Stimulated activated CD4-positive, alpha-beta T cell treated with anti-CD3 and anti-CD28 coated beads, Interleukin-1b, Interleukin-23, amount 100 ng/mL, for 1 hour (primary cell): ENCODE data around the gene ZDHHC14.
"Not testable (repeated sequence)": the region's sequence is repeated elsewhere in the genome, so short reads cannot be mapped to it uniquely, and the experiment has no call there.

Experiments used
- DNase-seq, 2 donors: peaks; one replicate each; pipeline ENCODE4 v3.0.0-alpha.2; 2020; ENCODE audit warnings: low read depth in 2 of 2

The ZDHHC14 gene

DNA sequence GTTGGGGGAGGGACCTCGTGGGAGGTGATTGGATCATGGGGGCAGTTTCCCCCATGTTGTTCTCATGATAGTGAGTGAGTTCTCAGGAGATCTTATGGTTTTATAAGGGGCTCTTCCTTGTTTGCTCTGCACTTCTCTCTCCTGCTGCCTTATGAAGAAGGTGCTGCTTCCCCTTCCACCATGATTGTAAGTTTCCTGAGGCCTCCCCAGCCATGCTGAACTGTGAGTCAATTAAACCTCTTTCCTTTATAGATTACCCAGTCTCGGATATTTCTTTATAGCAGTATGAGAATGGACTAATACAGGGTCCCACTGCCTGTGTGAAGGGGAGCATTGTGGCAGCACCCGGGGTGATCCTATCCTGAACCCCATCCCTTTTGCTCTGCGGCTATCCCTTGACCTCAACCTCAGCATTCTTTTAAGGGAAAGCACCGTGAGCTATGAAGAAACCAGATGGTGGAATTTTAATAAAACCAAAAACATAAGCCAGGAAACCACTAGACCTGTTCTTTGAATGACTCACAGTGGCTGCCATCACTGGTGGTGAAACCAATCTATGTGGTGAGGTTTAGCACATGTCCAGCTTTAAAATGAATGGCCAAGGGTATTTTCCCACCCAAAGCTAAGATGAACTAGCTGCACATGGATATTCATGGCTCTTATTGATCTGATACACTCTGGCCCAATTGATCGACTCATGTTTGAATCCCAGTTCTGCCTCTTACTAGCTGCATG lies 62.2 kb downstream of the ZDHHC14 start:
- no peak for DNase-seq

DNA sequence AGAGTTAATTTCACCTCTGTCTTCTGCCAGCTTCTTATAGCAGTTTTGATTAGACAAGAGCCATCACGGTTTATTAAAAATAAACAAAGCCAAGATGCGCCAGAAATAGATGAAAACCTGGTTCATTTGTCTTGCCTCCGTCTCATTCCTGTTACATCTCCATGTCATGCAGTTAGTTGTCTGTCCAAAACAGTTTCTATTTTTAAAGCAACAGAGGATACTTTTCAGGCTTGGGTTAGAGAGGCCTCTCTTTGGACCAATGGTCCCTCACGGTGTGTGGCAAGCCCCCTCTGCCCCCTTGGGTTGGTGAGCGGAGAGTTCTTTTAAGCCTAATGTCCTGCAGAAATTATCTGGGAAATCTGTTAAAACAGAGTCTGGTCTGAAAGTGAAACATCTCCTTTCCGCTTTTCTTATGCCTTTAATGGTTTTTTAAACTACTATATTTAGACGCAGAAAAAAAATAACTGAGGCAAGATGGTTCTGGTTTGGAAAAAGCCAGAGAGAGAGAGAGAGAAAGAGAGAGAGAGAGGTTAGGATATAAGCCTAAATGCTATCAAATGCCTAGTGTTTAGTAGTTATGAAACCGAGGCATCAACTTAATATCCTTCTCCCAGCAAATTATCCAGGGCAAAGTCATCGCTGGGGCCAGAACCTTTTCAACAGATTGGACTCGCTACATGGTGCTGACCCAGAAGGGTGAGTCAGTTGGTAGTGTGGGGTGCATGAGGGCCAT lies 64.5 kb downstream of the ZDHHC14 start:
- DNase-seq, result no peak

DNA sequence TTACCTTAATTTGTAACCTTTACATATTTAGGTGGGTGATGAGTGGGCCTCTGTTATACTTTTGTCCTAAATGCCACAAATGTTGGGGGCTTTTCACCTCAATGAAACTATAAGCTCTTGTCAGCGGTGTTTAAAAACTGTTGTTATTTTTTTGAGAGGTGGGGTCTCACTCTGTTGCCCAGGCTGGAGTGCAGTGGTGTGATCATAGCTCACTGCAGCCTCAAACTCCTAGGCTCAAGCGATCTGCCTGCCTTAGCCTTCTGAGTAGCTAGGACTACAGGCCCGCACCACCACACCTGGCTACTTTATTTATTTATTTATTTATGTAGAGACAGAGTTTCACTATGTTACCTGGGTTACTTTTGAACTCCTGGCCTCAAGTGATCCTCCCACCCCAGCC lies 66.7 kb downstream of the ZDHHC14 start:
- no peak for DNase-seq

DNA sequence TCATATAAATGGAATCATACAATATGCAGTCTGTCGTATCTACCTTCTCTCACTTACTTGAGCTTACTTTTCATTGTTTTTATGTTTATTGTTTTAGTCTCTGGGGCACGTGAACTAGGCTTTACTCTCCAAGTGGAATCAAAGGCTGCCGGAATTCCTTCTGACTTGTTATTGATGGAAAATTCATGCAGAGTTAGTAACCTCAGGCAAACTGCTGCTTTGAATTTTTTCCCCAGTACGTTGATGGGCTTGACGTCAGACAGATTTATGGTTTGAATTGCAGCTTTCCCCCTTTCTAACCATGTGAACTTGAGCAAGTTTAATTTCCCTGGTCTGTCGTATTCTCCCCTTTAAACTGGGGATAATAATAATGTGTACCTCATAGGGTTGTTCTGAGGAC lies 68.6 kb downstream of the ZDHHC14 start:
- no peak for DNase-seq

DNA sequence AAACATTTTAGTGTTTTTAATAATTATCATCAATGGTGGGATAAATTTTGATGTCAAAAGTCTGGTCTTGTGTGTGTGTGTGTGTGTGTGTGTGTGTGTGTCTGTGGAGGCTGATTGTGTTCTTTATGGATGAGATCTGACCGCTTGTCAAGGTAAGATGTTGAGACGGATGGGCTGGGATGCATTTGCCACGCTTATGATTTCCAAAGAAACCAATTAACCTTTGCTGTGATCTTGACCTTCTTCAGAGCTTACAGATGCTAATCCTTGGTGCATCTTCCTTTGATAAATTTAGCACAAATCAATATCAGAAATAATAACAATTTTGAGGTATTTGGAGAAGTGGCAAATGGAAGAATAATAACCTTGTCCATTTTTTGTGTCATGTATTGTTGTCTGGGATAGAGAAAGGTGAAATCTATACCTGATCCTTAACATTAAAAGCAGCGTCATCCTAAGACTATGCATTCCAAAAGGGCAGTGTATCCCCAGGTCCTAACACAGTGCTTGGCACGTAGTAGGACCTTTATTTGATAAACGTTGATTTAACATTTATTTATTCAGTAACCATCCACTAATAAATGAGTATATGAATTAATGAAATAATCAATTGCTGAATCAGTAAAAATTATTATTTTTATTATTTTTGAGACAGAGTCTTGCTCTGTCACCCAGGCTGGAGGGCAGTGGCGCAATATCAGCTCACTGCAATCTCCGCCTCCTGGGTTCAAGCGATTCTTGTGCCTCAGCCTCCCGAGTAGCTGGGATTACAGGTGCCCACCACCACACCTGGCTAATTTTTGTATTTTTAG lies 70.1 kb downstream of the ZDHHC14 start:
- DNase-seq, result no peak

DNA sequence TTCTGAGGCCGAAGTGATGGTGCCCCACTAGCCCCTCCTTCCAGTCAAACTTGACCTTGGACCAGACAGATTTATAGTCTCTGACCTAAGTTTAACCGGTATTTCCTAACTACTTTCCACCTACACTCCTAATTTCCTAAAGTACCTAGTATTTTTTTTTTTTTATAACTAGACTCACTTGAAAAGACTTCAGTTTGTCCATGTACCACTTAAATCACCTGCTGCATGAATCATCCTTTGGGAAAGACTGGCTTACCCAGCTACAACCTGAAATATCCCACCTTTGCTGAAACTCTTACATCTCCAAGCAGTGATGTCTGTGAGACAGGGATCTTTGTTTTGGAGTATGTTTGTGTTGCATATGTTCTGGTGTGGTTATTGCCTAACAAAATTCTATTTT lies 71.1 kb downstream of the ZDHHC14 start:
- DNase-seq, result no peak

DNA sequence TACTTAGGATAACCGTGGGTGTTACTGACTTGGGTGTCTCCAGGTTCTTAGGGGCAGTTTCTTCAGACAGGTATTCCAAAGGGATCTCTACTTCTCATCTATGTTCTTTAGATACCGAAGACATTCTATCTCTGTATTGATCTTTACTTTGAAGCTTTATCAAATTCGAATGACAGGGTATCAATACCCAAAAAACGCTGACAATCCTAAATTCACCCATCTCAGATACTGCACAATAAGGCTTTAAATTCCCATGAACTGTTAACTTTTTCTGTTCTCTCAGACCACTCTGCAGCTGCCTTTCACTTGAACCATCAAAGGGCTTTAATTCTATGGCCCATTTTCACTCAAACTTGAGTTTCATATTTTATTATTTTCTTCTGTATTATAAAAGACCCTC lies 72.1 kb downstream of the ZDHHC14 start:
- no peak for DNase-seq

DNA sequence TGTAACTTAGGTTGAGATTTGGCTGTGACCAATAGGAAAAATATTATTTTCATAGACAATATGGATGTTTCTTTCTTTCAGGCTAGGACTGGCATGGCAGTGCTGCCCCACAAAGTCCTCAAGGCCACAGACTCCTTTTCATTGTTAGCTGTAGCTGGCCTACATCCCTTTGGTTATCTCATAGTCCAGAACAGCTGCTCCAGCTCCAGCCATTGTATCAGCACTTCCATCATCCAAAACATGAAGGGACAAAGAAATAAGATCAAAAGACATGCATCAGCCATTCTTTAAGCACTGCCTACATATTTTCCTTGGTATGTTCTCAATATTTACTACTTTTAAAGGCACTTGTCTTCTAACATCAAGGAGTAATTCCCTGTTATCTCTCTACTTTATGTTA lies 73.0 kb downstream of the ZDHHC14 start:
- no peak for DNase-seq

DNA sequence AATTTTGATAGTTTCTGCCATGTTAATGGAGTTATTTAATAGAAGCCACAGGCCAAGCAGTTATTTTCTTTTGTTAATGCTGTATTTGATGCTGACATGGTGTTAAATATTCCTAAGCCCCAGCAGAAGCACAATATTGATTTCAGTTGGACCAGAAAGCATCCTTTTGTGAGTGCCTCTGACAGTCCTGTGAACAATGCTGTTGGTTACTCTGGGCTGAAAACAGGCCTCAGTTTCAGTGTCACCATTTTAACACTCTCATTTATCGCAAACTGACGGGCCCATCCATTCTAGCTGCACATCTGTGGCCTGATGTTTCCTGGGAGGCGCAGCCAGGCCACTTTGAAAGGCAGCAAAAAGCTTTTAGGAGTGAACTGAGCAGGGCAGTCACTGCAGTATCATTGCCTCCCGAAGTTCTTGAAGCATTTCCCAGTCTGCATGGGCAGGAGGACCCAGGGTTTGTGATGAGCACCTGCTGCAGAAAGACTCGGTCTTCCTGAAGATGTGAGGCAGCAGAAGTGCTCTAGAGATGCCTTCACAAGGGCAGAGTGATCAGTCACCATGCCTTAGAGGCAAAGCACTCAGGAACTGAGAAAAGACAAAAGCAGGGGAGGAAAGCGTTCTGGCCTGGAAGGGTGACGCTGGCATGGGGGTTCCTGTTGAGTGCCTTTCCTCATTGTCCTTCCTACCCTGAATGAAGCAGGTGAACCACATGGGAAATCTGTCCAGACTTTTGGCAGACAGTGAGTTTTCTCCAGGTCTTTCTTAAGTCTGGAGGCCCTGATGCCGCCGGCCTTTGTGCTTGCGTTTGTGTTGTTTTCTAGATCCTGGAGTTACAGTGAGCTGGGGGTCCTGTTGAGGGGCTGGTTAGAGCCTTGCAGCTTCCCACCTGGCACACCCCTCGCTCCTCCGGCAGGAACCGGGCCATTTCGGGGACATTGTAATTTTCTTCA lies 74.0 kb downstream of the ZDHHC14 start:
- no peak for DNase-seq

DNA sequence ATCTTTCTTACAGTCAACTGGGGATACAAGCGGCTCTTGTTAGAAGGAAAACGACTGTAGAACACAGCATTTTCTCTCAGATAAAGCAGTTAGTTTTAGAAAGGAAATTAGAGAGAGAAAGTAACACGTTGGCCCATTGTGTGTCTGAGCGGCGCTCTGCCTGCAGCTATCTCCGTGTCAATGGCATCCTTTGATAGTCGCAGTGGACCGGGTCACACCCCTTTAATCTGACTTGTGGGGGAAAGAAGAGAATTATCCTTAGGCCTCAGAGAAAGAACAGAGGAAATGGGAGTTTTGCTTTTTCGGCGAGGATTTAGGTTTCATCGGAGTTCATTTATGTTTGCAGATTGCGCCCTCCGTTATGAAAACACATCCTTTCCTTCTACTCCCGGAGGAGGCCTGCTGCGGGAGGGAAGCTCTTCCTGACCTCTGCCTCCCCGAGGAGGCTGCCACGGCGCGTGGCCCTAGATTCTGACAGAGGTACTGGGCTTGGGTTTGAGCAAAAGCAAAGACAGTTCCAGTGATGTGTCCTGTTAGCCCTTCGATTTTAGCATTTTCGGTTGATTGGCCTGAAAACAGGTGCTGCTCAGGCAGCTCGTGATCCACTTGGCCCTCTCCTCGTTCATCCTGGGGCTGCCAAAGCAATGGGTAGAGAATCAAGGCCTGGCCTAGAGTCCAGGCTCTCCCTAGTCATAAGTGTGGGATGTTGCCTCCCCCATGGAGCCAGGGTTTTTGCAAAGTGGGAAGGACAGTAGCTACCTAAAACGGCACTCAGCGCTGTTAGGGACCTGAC lies 74.9 kb downstream of the ZDHHC14 start:
- DNase-seq, result no peak

DNA sequence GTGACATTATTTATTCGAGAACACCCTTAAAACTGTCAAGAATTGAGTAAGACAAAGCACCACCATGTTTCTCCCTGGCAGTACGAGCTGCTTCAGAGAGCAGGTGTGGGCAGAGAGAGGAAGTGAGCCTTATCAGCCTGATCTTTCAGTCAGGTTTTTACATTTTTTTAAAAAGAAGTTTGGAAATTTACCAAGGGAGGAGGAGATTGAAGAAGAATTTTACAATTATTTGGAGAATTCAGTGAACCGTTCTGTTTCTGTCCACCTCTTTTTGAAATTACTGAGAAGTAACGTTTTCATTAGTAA lies 75.5 kb downstream of the ZDHHC14 start:
- no peak for DNase-seq

DNA sequence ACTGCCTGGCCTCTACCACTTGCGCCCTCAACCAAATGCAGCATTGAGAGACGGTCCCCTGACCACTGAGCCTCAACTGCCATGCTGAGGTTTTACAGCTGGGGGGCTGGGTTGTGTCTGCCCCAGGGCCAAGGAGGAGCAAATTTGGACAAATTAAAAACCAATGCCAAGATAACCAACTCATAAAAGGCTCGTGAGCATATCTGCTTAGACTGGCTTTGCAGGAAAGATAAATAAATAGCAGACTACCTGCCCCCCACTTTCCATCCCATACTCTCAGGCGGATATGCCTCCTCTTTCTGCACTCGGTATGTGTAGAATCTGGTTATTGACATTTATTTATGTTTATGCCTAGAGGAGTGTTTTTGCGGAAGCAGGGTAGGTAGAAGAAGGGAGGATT lies 76.8 kb downstream of the ZDHHC14 start:
- no peak for DNase-seq

DNA sequence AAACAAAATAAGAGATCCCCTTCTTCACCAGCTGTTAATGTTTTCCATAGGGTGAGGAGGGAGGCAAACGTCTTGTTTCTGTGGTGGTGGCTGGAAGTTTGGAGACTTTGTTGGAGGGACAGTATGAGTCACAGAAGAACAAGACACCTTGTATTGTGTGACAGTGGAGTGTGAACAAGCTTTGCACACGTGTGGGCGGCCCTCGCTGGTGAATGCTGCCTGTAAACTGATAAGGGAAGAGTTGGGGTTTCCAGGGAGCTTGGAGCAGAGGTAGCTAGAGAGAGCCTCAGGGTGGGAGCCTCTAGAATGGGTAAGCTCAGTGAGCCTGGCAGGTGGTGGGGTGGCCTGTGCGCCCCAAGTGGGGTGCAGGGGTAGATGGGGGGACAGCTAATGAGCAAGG lies 78.3 kb downstream of the ZDHHC14 start:
- DNase-seq, result no peak

DNA sequence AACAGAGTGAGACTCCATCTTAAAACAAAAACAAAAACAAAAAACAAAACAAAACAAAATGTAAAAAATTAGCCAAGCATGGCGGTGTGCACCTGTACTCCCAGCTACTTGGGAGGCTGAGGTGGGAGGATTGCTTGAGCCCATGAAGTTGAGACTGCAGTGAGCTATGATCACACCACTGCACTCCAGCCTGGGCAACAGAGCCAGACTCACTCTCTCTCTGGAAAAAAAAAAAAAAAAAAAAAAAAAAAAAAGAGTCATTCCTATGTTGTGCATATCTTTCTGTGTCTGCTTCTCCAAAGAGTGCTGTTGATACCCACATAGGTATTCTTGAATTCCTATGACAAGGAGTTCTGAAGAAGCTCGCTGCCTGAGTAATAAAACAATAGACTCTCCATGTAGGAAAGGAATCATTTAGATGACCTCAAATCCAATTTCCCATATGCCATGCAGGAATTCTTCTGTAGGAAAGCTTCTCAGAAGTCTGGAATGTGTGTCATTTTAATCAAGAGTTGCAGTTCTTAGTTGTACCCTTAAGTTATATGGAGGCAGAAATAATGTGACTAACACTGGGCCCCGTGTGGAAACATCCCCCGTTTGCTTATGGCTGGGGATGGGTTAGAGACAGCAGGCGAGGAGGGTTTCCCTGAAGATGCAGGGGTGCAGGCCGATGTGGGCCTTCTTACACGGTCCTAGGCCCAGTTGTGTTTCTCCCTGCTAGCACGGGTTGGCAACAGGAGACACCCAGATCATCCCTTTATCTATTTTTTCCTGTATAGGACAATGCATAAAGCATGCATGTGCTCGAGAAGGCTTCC lies 79.4 kb downstream of the ZDHHC14 start:
- no peak for DNase-seq

DNA sequence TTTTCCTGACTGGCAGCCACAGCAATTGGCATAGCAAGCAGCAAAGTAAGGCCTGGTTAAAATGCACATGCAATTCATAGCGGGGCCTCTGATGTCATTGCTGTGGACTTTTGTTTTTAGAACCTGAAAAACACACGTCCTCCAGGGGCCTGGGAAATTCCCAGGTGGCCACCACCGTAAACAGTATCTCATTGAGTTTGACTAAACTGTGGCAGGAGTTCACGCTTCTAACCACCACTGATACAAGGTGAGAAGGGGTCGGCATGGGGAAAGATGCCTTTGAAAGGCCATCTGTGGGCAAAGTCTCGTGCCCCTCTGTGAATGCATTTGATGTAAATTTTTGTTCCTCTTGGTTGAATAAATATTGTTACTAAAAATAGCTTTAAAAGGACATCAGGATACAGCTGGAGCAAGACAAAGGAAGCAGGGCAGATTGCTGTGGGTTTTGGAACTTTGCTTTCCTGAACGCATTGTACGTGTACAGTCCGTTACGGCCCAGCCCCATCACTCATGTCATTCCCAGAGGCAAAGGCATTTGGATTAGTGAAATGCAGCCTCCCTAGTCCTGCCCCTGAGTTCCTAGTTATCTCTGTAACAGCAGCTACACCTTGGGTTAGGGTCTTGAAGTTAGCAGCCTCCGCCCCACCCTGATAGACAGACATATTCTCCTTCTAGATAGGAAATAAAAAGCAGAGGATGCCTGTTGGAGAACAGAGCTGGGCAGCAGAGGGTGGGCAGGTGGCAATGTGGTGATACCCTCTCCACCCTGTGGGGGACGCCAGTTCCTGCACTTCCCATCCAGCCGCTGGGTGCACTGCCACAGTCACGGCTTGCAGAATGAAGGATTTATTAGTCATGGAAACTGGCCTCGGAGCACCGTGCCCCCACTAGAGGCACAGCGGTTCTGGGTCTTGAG lies 80.3 kb downstream of the ZDHHC14 start:
- no peak for DNase-seq

DNA sequence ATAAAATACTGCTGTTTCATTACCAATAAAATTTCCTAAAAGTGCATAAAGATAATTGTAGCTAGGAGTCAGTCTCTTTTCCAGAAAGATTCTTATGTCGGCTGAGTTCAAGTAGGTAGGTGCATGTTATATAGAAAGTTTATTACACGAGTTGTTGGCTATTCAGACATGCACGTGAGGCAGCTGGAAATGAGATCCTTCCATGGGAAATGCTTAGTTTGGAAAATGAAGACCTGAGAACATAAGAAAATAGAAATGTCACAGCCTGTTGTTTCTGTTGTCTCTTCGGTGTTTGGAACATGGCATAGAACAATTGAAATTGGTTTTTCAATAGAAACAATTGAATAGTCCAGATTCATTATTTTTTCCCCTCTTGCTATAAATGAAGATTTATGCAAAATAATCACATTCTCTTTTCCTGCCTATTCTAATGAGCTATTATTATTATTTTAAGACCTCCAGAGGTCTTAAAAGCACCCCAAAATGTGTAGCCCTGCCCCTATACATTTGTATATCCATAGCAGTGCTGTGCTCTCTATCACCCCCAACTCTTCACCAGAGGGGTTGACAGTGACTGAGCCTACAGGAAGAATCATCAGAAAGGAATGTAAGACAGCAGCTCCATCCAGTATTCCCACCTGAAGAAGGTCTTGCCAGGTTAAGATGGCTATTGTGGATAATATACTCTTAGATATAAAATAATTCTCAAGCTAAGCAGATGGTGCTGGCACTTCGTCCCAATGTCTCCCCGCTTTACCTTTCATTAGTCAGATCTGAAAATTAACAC lies 82.2 kb downstream of the ZDHHC14 start:
- no peak for DNase-seq

DNA sequence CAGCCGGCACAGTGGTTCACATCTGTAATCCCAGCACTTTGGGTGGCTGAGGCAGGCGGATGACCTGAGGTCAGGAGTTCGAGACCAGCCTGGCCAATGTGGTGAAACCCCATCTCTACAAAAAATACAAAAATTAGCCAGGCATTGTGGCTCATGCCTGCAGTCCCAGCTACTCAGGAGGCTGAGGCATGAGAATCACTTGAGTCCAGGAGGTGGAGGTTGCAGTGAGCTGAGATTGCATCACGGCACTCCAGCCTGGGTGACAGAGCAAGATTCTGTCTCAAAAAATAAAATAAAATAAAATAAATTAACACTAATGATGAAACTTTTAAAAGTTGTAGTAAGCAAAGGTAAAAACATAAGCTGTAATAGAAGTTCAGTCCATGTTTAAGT lies 82.7 kb downstream of the ZDHHC14 start:
- DNase-seq, result not testable (repeated sequence)
